Activated naive CD8-positive, alpha-beta T cell (primary cell): ENCODE measurements around the gene RAB1A.
A peak's percentile ranks its signal among the peaks of the same experiment; 100 is the strongest.

Source experiments
- H3K27ac Mint-ChIP-seq: one replicate; pipeline ENCODE4 v1.8.0; 2021; ENCODE audit warnings: mixed read lengths
- H3K27me3 Mint-ChIP-seq: one replicate; pipeline ENCODE4 v1.8.0; 2021; ENCODE audit warnings: mixed read lengths
- H3K36me3 Mint-ChIP-seq: one replicate; pipeline ENCODE4 v1.8.0; 2021; ENCODE audit warnings: mixed read lengths
- H3K4me1 Mint-ChIP-seq: one replicate; pipeline ENCODE4 v1.8.0; 2021; ENCODE audit warnings: low read depth, mixed read lengths
- H3K4me3 Mint-ChIP-seq: one replicate; pipeline ENCODE4 v1.8.0; 2021; ENCODE audit warnings: mild to moderate bottlenecking, mixed read lengths
- H3K9me3 Mint-ChIP-seq: one replicate; pipeline ENCODE4 v1.8.0; 2021; ENCODE audit warnings: low read depth, mixed read lengths

The RAB1A gene

GRCh38 chr2:65120990-65121693 lies 8.8 kb downstream of the RAB1A start:
- Mint-ChIP-seq H3K27me3 (no peaks in the 10 kb centered on the region), H3K9me3 (no peaks in the 10 kb centered on the region), H3K4me3 (peak overlapping the region; percentile 12), H3K36me3 (peaks cover 2% of the 10 kb centered on the region), H3K27ac (no peak overlapping the region), H3K4me1 (peaks cover 65% of the 10 kb centered on the region)

GRCh38 chr2:65116645-65117044 lies 13.3 kb downstream of the RAB1A start:
- Mint-ChIP-seq H3K36me3 (no peaks in the 10 kb centered on the region), H3K4me3 (no peak overlapping the region), H3K4me1 (peaks cover 63% of the 10 kb centered on the region)

GRCh38 chr2:65114921-65115320 lies 15.0 kb downstream of the RAB1A start:
- Mint-ChIP-seq H3K36me3 (no peaks in the 10 kb centered on the region), H3K27ac (no peak overlapping the region), H3K4me1 (peaks cover 62% of the 10 kb centered on the region), H3K27me3 (no peaks in the 10 kb centered on the region), H3K9me3 (no peaks in the 10 kb centered on the region), H3K4me3 (no peak overlapping the region)

More at GRCh38 chr2:65116645-65117044, 13.3 kb downstream of the RAB1A start:
- Mint-ChIP-seq H3K9me3 (no peaks in the 10 kb centered on the region), H3K27ac (peak overlapping the region; percentile 38), H3K27me3 (no peaks in the 10 kb centered on the region)

- Mint-ChIP-seq H3K4me1 (peaks cover 62% of the 10 kb centered on the region), H3K9me3 (no peaks in the 10 kb centered on the region), H3K36me3 (no peaks in the 10 kb centered on the region), H3K27me3 (no peaks in the 10 kb centered on the region), H3K4me3 (no peak overlapping the region), H3K27ac (peak overlapping the region; percentile 34)
Observed at GRCh38 chr2:65113816-65114215, 16.1 kb downstream of the RAB1A start.

GRCh38 chr2:65113229-65113628 lies 16.7 kb downstream of the RAB1A start:
- Mint-ChIP-seq H3K4me1 (peaks cover 63% of the 10 kb centered on the region), H3K36me3 (no peaks in the 10 kb centered on the region), H3K27me3 (no peaks in the 10 kb centered on the region), H3K4me3 (no peak overlapping the region), H3K27ac (no peak overlapping the region), H3K9me3 (no peaks in the 10 kb centered on the region)

GRCh38 chr2:65112633-65113032 lies 17.3 kb downstream of the RAB1A start:
- Mint-ChIP-seq H3K27ac (no peak overlapping the region), H3K4me3 (no peak overlapping the region), H3K27me3 (no peaks in the 10 kb centered on the region), H3K4me1 (peaks cover 61% of the 10 kb centered on the region), H3K9me3 (no peaks in the 10 kb centered on the region), H3K36me3 (no peaks in the 10 kb centered on the region)

- H3K4me3 Mint-ChIP-seq: no peak overlapping the region
- H3K4me1 Mint-ChIP-seq: peaks cover 54% of the 10 kb centered on the region
- no peaks in the 10 kb centered on the region for H3K27me3 Mint-ChIP-seq
- no peak overlapping the region for H3K27ac Mint-ChIP-seq
- no peaks in the 10 kb centered on the region for H3K9me3 Mint-ChIP-seq
- H3K36me3 Mint-ChIP-seq: no peaks in the 10 kb centered on the region
Observed at GRCh38 chr2:65108780-65109179, 21.1 kb downstream of the RAB1A start.

- peaks cover 44% of the 10 kb centered on the region for H3K4me1 Mint-ChIP-seq
- H3K4me3 Mint-ChIP-seq: no peak overlapping the region
- no peaks in the 10 kb centered on the region for H3K27me3 Mint-ChIP-seq
- peak overlapping the region; percentile 34 for H3K27ac Mint-ChIP-seq
- no peaks in the 10 kb centered on the region for H3K9me3 Mint-ChIP-seq
- no peaks in the 10 kb centered on the region for H3K36me3 Mint-ChIP-seq
Observed at GRCh38 chr2:65107530-65107929, 22.4 kb downstream of the RAB1A start.

- Mint-ChIP-seq H3K36me3 (peaks cover 3% of the 10 kb centered on the region), H3K4me1 (peaks cover 26% of the 10 kb centered on the region), H3K27ac (no peak overlapping the region), H3K9me3 (no peaks in the 10 kb centered on the region), H3K27me3 (no peaks in the 10 kb centered on the region), H3K4me3 (no peak overlapping the region)
Observed at GRCh38 chr2:65103013-65103715, 26.7 kb downstream of the RAB1A start.

- Mint-ChIP-seq H3K36me3 (peaks cover 6% of the 10 kb centered on the region), H3K4me3 (no peak overlapping the region), H3K4me1 (peaks cover 25% of the 10 kb centered on the region), H3K9me3 (no peaks in the 10 kb centered on the region), H3K27me3 (no peaks in the 10 kb centered on the region), H3K27ac (no peak overlapping the region)
Observed at GRCh38 chr2:65101071-65101470, 28.8 kb downstream of the RAB1A start.

GRCh38 chr2:65098741-65099140 lies 31.2 kb downstream of the RAB1A start:
- no peak overlapping the region for H3K4me3 Mint-ChIP-seq
- no peaks in the 10 kb centered on the region for H3K9me3 Mint-ChIP-seq
- H3K4me1 Mint-ChIP-seq: peaks cover 19% of the 10 kb centered on the region
- H3K36me3 Mint-ChIP-seq: peaks cover 6% of the 10 kb centered on the region
- H3K27ac Mint-ChIP-seq: no peak overlapping the region
- no peaks in the 10 kb centered on the region for H3K27me3 Mint-ChIP-seq

GRCh38 chr2:65097844-65098243 lies 32.1 kb downstream of the RAB1A start:
- no peaks in the 10 kb centered on the region for H3K27me3 Mint-ChIP-seq
- peaks cover 21% of the 10 kb centered on the region for H3K4me1 Mint-ChIP-seq
- H3K27ac Mint-ChIP-seq: no peak overlapping the region
- no peaks in the 10 kb centered on the region for H3K9me3 Mint-ChIP-seq
- H3K4me3 Mint-ChIP-seq: no peak overlapping the region
- H3K36me3 Mint-ChIP-seq: peaks cover 7% of the 10 kb centered on the region

- peak overlapping the region; percentile 70 for H3K27ac Mint-ChIP-seq
- H3K4me1 Mint-ChIP-seq: peaks cover 21% of the 10 kb centered on the region
- H3K27me3 Mint-ChIP-seq: no peaks in the 10 kb centered on the region
- peaks cover 9% of the 10 kb centered on the region for H3K36me3 Mint-ChIP-seq
- H3K9me3 Mint-ChIP-seq: no peaks in the 10 kb centered on the region
- no peak overlapping the region for H3K4me3 Mint-ChIP-seq
Observed at GRCh38 chr2:65096948-65097347, 33.0 kb downstream of the RAB1A start.

- peaks cover 18% of the 10 kb centered on the region for H3K4me1 Mint-ChIP-seq
- peaks cover 5% of the 10 kb centered on the region for H3K36me3 Mint-ChIP-seq
- no peaks in the 10 kb centered on the region for H3K27me3 Mint-ChIP-seq
- H3K27ac Mint-ChIP-seq: no peak overlapping the region
- H3K4me3 Mint-ChIP-seq: no peak overlapping the region
- no peaks in the 10 kb centered on the region for H3K9me3 Mint-ChIP-seq
Observed at GRCh38 chr2:65093211-65093610, 36.7 kb downstream of the RAB1A start.

GRCh38 chr2:65092791-65093190 lies 37.1 kb downstream of the RAB1A start:
- peaks cover 19% of the 10 kb centered on the region for H3K4me1 Mint-ChIP-seq
- H3K27me3 Mint-ChIP-seq: no peaks in the 10 kb centered on the region
- H3K36me3 Mint-ChIP-seq: peaks cover 5% of the 10 kb centered on the region
- no peaks in the 10 kb centered on the region for H3K9me3 Mint-ChIP-seq
- peak overlapping the region; percentile 24 for H3K27ac Mint-ChIP-seq
- H3K4me3 Mint-ChIP-seq: no peak overlapping the region

GRCh38 chr2:65085148-65085547 lies 44.8 kb downstream of the RAB1A start:
- Mint-ChIP-seq H3K36me3 (no peaks in the 10 kb centered on the region), H3K27me3 (no peaks in the 10 kb centered on the region), H3K9me3 (no peaks in the 10 kb centered on the region), H3K4me1 (peaks cover 13% of the 10 kb centered on the region), H3K27ac (no peak overlapping the region), H3K4me3 (no peak overlapping the region)
